Central memory CD4-positive, alpha-beta T cell (primary cell): ENCODE measurements around the gene LIME1.

Source experiments
- DNase-seq: peaks from one replicate; pipeline ENCODE4 v3.0.0; 2022

LIME1 gene

GRCh38 chr20:63697357-63697867 lies 39.1 kb upstream of the LIME1 start:
- no peak for DNase-seq

DNA sequence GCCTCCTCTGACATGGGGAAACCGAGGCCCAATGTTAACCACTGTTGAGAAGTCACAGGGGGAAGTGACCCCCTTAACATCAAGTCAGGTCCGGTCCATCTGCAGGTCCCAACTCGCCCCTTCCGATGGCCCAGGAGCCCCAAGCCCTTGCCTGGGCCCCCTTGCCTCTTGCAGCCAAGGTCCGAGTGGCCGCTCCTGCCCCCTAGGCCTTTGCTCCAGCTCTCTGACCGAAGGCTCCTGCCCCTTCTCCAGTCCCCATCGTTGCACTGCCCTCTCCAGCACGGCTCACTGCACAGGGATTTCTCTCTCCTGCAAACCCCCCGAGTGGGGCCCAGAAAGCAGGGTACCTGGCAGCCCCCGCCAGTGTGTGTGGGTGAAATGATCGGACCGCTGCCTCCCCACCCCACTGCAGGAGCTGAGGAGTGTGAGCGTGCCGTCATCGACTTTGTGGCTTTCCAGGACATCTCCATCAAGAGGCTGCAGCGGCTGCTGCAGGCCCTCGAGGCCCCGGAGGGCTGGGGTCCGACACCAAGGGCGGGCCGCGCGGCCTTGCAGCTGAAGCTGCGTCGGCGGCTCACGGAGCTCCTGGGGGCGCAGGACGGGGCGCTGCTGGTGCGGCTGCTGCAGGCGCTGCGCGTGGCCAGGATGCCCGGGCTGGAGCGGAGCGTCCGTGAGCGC lies 38.5 kb upstream of the LIME1 start:
- no peak for DNase-seq

DNA sequence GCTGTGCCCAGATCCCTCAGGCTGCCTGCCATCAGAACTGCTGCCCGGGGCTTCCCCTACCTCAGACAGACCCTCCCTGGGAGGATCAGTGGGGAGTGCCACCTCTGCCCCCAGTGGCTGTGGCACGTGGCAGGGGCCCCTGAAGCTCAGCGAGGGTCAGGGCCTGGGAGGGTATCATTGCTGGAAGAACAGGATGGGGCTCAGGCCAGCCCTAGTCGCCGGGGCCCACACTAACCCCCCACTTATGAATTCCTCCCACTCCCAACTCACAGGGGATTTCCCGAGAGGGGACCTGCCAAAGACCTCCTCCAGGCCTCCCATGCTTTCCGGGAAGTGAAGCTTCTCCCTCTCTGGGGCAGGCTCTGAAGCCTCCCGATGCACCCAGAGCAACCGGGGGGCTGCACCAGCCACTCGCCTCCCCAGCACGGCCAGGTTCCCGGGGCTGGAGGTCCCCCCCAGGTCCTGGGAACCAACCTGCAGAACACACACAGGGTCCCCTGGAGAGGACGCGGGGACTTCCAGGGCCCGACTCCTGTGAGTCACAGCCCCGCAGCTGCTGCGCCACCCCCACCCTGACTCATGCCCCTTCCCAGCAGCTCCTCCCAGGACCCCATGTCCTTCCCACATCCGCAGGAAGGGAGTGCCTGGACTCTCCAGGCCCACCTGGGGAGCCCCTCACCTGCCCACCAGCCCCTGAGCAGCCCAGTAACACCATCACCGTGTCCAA lies 37.6 kb upstream of the LIME1 start:
- no peak for DNase-seq

- no peak for DNase-seq
Measured at GRCh38 chr20:63699466-63700198, 36.8 kb upstream of the LIME1 start.

GRCh38 chr20:63700199-63701050 lies 36.0 kb upstream of the LIME1 start:
- no peak for DNase-seq

DNA sequence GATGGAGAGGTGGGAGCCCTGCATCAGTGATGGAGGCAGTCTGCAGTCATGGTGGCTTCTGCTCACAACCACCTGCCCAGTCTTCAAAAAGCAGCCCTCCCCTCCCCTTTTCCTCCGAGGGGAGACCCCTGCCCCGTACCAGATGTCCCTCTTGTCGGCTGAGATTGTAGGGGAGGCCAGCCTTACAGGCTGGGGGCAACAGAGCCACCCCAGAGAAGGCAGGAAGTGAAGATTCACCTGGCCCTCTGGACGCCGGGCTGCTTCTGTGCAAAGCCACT lies 35.5 kb upstream of the LIME1 start:
- DNase-seq: no peak

DNA sequence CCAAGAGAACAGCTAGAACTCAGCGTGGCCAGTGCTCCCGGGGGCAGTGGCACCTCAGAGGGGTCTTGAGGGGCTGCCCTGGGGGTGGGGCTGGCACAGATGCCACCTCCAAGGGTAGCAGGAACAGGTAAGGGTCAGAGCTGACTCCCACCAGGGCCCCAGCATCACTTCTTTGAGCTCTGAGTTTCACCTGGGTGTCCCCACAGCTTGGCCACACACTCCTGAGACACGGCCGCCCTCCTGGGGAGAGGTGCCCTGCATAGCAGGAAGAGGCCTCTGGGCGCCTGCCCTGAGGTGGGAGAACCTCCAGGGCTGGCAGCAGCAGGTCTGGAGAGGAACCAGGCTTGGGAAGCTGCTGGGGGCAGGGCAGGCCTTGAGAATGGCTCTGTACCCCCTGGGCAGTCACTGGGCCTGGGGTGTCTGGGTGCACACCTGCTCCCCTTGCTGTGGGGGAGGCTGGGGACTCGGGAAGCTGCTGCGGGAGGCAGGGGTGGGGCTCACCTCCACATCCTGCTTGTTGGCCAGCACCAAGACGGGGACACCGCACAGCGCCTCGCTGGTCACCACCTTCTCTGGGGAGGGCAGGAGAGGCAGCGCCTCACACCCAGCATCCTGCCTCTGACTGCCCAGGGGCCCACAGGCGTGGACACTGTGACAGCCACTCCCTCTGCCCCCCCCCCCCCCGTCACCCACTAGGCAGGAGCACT lies 35.0 kb upstream of the LIME1 start:
- DNase-seq: no peak

DNA sequence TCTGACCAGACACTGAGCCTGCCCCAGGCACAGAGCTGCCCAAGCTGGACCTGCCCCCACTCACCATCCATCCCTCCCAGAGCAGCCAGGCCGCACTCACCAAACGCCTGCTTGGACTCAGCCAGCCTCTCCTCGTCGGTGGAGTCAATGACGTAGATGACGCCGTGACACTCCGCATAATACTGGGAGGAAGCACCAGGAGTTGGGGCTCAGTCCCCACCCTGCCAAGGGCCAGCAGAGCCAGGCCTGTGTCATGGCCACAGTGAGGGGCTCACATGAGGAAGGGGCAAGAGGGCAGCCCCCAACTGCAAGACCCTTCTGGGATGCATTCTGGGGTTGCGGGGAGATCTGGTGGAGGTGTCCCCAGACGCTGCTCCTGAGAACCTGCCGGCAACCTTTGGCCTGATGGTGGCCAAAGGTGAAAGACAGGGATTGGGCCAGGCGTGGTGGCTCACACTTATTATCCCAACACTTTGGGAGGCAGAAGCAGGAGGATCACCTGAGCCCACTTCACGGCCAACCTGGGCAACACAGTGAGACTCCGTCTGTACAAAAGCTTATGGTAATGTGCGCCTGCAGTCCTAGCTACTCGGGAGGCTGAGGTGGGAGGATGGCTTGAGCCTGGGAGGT lies 34.3 kb upstream of the LIME1 start:
- DNase-seq: no peak

- DNase-seq: no peak
Measured at GRCh38 chr20:63702751-63703470, 33.6 kb upstream of the LIME1 start.

DNA sequence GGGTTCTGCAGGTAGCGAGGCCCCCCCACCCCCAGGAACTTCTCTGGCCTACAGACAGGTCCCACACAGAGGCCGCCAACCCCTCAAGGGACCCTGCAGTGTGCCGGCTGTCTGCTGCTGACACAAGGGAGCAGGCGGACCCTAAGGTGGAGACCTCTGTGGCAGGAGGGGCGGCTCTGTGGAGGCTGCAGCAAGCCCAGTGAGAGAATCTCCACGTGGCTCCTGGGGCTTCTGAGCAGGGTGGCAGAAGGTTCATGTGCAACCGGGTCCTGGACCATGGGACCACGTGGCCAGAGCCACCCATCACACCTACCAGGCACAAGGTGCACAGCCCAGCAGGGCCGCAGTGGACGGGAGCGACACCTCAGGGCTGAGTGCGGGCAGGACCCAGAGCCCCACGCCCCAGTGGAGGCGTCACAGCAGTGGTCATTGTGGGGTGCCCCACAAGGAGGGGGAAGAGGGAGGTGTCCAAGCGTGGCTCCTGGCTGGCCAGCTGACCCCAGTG lies 32.9 kb upstream of the LIME1 start:
- no peak for DNase-seq

DNA sequence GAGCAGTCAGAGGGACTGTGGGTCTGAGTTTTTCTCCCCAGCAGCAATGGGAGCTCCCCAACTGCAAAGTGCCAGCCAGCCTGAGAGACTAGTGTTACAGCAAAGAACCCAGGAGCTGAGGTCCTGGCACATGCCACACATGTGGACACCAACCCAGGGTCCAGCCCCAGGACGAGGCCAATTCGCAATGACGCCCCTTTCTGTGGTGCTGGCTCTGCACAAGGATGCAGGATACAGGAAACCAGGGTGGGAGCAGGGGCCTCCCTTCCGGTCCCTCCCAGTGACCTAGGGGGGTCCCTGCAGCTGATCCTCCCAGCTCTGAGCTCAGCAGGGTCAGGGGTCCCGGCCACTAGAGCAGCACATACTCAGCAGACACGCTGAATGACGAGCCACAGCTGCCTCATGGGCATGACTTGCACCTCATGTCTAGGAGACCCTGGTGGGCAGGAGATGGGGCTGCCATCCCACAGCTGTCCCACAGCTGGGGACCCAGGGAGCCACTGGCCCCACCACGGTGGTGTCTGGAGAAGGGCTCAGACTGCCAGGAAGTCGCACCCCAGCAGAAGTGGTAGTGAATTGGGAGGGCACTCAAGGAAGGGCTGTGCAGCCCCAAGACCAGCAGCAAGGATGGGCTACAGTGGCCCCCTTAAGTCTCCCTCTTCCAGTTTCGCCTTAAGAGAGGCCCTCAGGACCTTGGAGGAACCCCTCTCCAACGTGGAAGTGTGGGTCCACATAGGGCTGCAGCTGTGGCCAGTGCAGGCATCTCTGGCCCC lies 32.3 kb upstream of the LIME1 start:
- DNase-seq: no peak

DNA sequence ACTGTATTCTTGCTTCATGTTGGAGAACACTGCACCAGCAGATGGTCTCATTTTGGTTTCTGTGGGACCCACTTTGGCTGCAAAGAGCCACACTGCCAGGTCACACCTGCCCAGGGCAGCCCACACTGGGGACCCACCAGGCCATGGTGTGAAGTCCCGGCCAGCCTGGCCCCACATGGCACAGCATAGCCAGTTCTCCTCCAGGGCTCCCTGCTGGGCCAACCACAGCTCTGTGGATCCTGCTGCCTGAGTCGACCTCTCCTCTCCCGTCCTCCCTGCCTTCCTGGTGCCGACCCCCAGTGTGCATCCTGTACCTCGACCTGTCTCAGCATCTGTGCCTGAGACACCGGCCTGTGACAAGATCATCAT lies 31.7 kb upstream of the LIME1 start:
- no peak for DNase-seq

- no peak for DNase-seq
Measured at GRCh38 chr20:63705232-63706026, 31.0 kb upstream of the LIME1 start.

- no peak for DNase-seq
Measured at GRCh38 chr20:63706027-63706695, 30.3 kb upstream of the LIME1 start.

GRCh38 chr20:63706852-63707557 lies 29.5 kb upstream of the LIME1 start:
- DNase-seq: peak; percentile 53

GRCh38 chr20:63707558-63708300 lies 28.7 kb upstream of the LIME1 start, which contains the start of the genes ARFRP1 and ZGPAT:
Gene ARFRP1 (minus strand): TSS chr20:63707976. CDS start chr20:63707091, 885 bp downstream.
Gene ZGPAT (plus strand): TSS chr20:63708039. CDS start chr20:63708581, 542 bp downstream.
- DNase-seq: peak; percentile 84
